Natural killer cell (primary cell): ENCODE results near the gene CPLX1. TPM values are rescaled to one million over a fixed set of nuclear protein-coding genes. Genes with fewer than 3 reads are reported as not detected.

Experiments
- ATAC-seq, 3 donors: fragments of 150-1000 bp in 2 of 3; fragments of 200-7000 bp in 1 of 3; cut with Tn5 transposase; 1 replicate in 1 of 3; 2 replicates in 2 of 3; pipeline ENCODE4 v1.10.0; 2021; ENCODE audit warnings: mild to moderate bottlenecking in 2 of 3, moderate library complexity in 2 of 3
- DNase-seq, 2 donors: peaks; one replicate each; pipeline versions ENCODE4 v3.0.0 to v3.0.0-alpha.2; 2013 to 2021; ENCODE audit warnings: mixed read lengths in 1 of 2
- H3K27ac ChIP-seq: one replicate; pipeline ENCODE4 v1.5.1; 2013; ENCODE audit warnings: mild to moderate bottlenecking, low read length
- H3K27me3 ChIP-seq: one replicate; pipeline ENCODE4 v1.6.1; 2013; ENCODE audit warnings: low read length; ENCODE audit not compliant: control insufficient read depth, insufficient read depth
- H3K36me3 ChIP-seq: one replicate; pipeline ENCODE4 v1.6.1; 2013; ENCODE audit warnings: low read length; ENCODE audit not compliant: control insufficient read depth, insufficient read depth
- H3K4me1 ChIP-seq: one replicate; pipeline ENCODE4 v1.6.1; 2013; ENCODE audit warnings: low read length; ENCODE audit not compliant: control insufficient read depth, insufficient read depth
- H3K4me3 ChIP-seq: one replicate; pipeline ENCODE4 v1.5.1; 2013; ENCODE audit warnings: low read length
- H3K9me3 ChIP-seq: one replicate; pipeline ENCODE4 v1.6.1; 2013; ENCODE audit warnings: low read length; ENCODE audit not compliant: control insufficient read depth, insufficient read depth
- H3K27ac Mint-ChIP-seq, 2 donors: one replicate each; pipeline ENCODE4 v1.8.0; 2022; ENCODE audit warnings: mild to moderate bottlenecking in 2 of 2, mixed read lengths in 2 of 2, moderate library complexity in 1 of 2
- H3K27me3 Mint-ChIP-seq, 2 donors: one replicate each; pipeline ENCODE4 v1.8.0; 2022; ENCODE audit warnings: low read depth in 2 of 2, mixed read lengths in 2 of 2
- H3K36me3 Mint-ChIP-seq: one replicate; pipeline ENCODE4 v1.8.0; 2022; ENCODE audit warnings: mixed read lengths
- H3K4me1 Mint-ChIP-seq, 2 donors: one replicate each; pipeline ENCODE4 v1.8.0; 2022; ENCODE audit warnings: mixed read lengths in 2 of 2
- H3K4me3 Mint-ChIP-seq: one replicate; pipeline ENCODE4 v1.8.0; 2022; ENCODE audit warnings: mild to moderate bottlenecking, moderate library complexity, mixed read lengths
- H3K9me3 Mint-ChIP-seq, 2 donors: one replicate each; pipeline ENCODE4 v1.8.0; 2022; ENCODE audit warnings: mixed read lengths in 2 of 2
- CTCF ChIP-seq: fragments of 200-600 bp; IDR thresholded peaks from one replicate; pipeline ENCODE4 v1.8.0; 2022; ENCODE audit warnings: antibody characterized with exemption
- WGBS: methylation state at CpG from one replicate; pipeline ENCODE4 v1.1.7; 2013; ENCODE audit warnings: missing lambda C conversion rate; ENCODE audit not compliant: insufficient coverage; 5-methylcytosine and 5-hydroxymethylcytosine counted together
- intact Hi-C: fragments of 100-400 bp; cut with micrococcal nuclease; formaldehyde crosslinking; loops from one replicate; pipeline ENCODE4 v1.14.2; 2022
- total RNA-seq, 4 donors: library from RNA; stranded (reverse); fragments of 120-200 nt in 1 of 4; gene quantifications; one replicate each; pipeline versions ENCODE4 v1.2.3 to v1.2.4, GENCODE V29; 2013 to 2022

CPLX1 gene
- total RNA-seq, 3 donors from 2014 or later (not counting 1 experiment from before 2014, with no cell fraction given): not detected

GRCh38 chr4:864456-865120, 38.7 kb upstream of the CPLX1 start:
- peaks cover 0 to 3% of the 10 kb centered on the region in 2 donors for H3K4me1 Mint-ChIP-seq
- no peak overlapping the region for H3K4me3 Mint-ChIP-seq
- Histone ChIP-seq H3K4me1 (no peaks in the 10 kb centered on the region), H3K36me3 (peaks cover 78% of the 10 kb centered on the region), H3K27me3 (no peaks in the 10 kb centered on the region), H3K4me3 (no peak overlapping the region), H3K9me3 (no peaks in the 10 kb centered on the region), H3K27ac (no peak overlapping the region)
- ATAC-seq: no peak
- no peaks in the 10 kb centered on the region for H3K9me3 Mint-ChIP-seq
- TF ChIP-seq CTCF: no peak
- no peak overlapping the region for H3K27ac Mint-ChIP-seq
- H3K36me3 Mint-ChIP-seq: peaks cover 20% of the 10 kb centered on the region
- intact Hi-C loops: no loop called here
- H3K27me3 Mint-ChIP-seq: no peaks in the 10 kb centered on the region
- no peak for DNase-seq
- 98% methylated on average over 42 of the region's 42 CpGs for WGBS

GRCh38 chr4:860561-860960, 34.6 kb upstream of the CPLX1 start:
- Histone ChIP-seq H3K27me3 (no peaks in the 10 kb centered on the region), H3K36me3 (peaks cover 69% of the 10 kb centered on the region), H3K27ac (no peak overlapping the region), H3K9me3 (peaks cover 13% of the 10 kb centered on the region), H3K4me3 (no peak overlapping the region), H3K4me1 (no peaks in the 10 kb centered on the region)
- intact Hi-C loops: no loop called here
- 99% methylated on average over 21 of the region's 21 CpGs for WGBS
- Mint-ChIP-seq H3K4me3 (no peak overlapping the region), H3K36me3 (peaks cover 42% of the 10 kb centered on the region), H3K9me3 (peaks cover 5 to 7% of the 10 kb centered on the region in 2 donors), H3K4me1 (peaks cover 20 to 27% of the 10 kb centered on the region in 2 donors), H3K27me3 (no peaks in the 10 kb centered on the region), H3K27ac (no peak overlapping the region)
- ATAC-seq: no peak
- no peak for DNase-seq
- no peak for TF ChIP-seq CTCF

DNA sequence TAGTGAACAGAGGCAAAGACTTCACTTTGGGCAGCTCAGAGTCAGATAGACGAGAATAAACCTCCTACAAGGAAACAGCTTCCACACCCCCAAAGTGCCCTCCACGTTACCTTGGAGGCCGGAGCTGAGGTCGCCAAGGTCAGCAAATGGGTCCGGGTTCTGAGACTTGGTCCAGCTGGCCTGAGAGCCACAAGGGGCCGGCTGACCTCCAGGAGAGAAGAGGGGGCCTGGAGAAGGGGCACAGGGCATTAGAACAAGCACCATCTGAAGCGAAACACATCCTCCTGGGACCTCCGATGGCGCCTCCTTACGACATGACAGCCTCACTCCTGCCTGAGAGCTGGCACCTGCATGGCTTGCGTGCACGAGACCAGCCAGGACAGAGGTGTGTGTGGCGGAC, 33.6 kb upstream of the CPLX1 start:
- DNase-seq: no peak
- no peak overlapping the region for H3K4me3 Mint-ChIP-seq
- peaks cover 42% of the 10 kb centered on the region for H3K36me3 Mint-ChIP-seq
- over 99% methylated on average over 13 of the region's 13 CpGs for WGBS
- TF ChIP-seq CTCF: no peak
- H3K27ac ChIP-seq: no peak overlapping the region
- intact Hi-C loops: no loop called here
- H3K4me1 ChIP-seq: peaks cover 3% of the 10 kb centered on the region
- peaks cover 5 to 7% of the 10 kb centered on the region in 2 donors for H3K9me3 Mint-ChIP-seq
- H3K4me1 Mint-ChIP-seq: peaks cover 20 to 27% of the 10 kb centered on the region in 2 donors
- H3K27me3 Mint-ChIP-seq: no peaks in the 10 kb centered on the region
- no peaks in the 10 kb centered on the region for H3K27me3 ChIP-seq
- no peak overlapping the region for H3K27ac Mint-ChIP-seq
- no peak overlapping the region for H3K4me3 ChIP-seq
- H3K36me3 ChIP-seq: peaks cover 58% of the 10 kb centered on the region
- no peak for ATAC-seq
- peaks cover 15% of the 10 kb centered on the region for H3K9me3 ChIP-seq
